ENCODE measurements around the gene CYP2U1.

GRCh38 chr4:107977966-107978705 is 46.8 kb downstream of the CYP2U1 start:
- TF ChIP-seq CTCF (IDR thresholded peaks at IDR 0.05 in 4 of 5, conservative IDR thresholded peaks at IDR 0.05 in 1 of 5) = no peak
- no peak for TF ChIP-seq POLR2A (IDR thresholded peaks at IDR 0.05)
